Measurements from ENCODE around the gene MAP4K1.

The MAP4K1 gene

DNA sequence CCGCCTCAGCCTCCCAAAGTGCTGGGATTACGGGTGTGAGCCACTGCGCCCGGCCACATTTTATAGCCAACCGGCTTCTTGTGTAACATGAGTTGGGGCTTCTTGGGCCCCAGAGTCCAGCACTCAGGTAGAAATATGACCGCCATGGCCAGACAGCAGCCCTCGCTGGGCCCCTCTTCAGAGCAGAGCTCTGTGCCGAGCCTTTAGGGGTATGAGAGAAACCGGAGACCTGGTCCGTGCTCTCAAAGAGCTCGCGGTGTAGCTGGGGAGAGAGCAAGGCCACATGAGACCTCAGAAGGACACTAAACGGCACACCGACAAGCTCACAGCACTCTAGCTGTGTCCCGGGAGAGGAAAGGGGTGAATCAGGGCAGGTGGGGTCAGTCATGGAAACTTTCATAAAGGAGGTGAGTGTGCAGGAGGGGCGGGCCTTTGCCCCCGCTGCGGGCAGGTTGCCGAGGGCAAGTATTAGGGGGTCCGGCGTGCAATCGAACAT is 45.5 kb upstream of the MAP4K1 start:
- FAIRE-seq (no peak), DNase-seq (ENCODE audit: insufficient read length, low spot score) (no peak)

DNA sequence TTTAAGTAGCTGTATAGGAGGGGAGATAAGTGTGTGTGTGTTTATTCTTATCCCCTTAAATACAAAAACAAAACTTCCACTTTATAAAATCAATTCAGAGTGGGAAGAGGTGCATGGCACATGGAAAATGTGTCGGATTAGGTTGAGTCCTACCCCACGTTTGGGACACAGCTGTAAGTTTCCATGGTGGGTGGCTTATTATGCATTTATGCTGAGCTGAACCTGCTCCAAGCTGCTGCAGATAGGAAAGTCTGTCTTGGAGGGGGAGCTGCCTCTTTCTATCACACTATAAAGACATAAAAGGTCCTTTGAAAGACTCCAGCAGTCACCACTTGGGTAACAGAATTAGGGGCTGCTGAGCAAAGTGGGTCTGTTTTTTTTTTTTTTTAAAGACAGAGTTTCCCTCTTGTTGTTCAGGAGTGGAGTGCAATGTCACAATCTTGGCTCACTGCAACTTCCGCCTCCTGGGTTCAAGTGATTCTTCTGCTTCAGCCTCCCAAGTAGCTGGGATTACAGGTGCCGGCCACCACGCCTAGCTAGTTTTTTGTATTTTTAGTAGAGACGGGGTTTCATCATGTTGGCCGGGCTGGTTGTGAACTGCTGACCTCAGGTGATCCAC is 44.9 kb upstream of the MAP4K1 start:
- TF ChIP-seq, protein P1, sequence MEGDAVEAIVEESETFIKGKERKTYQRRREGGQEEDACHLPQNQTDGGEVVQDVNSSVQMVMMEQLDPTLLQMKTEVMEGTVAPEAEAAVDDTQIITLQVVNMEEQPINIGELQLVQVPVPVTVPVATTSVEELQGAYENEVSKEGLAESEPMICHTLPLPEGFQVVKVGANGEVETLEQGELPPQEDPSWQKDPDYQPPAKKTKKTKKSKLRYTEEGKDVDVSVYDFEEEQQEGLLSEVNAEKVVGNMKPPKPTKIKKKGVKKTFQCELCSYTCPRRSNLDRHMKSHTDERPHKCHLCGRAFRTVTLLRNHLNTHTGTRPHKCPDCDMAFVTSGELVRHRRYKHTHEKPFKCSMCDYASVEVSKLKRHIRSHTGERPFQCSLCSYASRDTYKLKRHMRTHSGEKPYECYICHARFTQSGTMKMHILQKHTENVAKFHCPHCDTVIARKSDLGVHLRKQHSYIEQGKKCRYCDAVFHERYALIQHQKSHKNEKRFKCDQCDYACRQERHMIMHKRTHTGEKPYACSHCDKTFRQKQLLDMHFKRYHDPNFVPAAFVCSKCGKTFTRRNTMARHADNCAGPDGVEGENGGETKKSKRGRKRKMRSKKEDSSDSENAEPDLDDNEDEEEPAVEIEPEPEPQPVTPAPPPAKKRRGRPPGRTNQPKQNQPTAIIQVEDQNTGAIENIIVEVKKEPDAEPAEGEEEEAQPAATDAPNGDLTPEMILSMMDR (IDR thresholded peaks at IDR 0.05; ENCODE audit: insufficient read depth, missing control alignments): no peak
- DNase-seq (ENCODE audit: insufficient read length, low spot score) (no peak), FAIRE-seq (no peak)

More for the DNA sequence above, 45.5 kb upstream of the MAP4K1 start:
- TF ChIP-seq, protein P1 (IDR thresholded peaks at IDR 0.05; ENCODE audit: insufficient read depth, missing control alignments): no peak

DNA sequence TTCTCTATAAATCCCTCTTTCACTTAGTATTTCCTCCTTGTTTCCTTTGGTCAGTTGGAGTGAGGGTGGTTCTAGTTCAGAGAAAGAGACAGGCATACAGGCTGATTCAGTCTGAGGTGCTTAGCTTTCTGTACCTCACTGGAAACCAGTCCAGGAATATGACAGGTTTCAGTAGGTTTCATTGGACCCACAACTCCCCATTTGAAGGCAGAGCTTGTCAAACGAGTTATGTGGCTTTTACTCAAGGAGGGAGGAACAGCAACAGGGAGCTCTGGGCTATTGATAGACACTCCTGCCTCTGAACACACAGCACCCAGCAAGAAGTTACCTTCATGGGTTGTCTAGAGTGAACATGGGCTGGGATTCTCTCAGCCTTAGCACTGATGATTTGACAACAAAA is 44.2 kb upstream of the MAP4K1 start:
- TF ChIP-seq, protein P1 (IDR thresholded peaks at IDR 0.05; ENCODE audit: insufficient read depth, missing control alignments): no peak
- no peak for DNase-seq (ENCODE audit: insufficient read length, low spot score)
- FAIRE-seq: no peak

DNA sequence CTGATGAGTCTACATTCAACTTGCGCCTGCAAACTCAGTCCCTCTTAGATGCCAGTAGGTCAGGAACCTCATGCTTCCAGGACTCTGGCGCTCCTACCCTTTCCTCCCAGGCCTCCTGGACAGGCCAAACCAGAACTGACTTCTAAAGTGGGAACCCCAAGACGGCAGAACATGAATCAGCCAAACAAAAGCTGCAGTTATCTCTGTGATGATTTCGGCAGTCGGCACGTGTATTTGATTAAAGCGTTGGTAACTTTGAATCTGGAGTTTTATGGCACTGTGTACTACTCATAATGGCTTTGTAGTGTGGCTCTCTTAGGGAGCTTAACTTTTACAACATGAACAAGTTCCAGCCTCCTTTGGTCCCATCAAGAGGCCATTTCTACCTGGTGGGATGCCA is 43.4 kb upstream of the MAP4K1 start:
- TF ChIP-seq, protein P1 (IDR thresholded peaks at IDR 0.05; ENCODE audit: insufficient read depth, missing control alignments): no peak
- FAIRE-seq (no peak), DNase-seq (ENCODE audit: insufficient read length, low spot score) (no peak)

DNA sequence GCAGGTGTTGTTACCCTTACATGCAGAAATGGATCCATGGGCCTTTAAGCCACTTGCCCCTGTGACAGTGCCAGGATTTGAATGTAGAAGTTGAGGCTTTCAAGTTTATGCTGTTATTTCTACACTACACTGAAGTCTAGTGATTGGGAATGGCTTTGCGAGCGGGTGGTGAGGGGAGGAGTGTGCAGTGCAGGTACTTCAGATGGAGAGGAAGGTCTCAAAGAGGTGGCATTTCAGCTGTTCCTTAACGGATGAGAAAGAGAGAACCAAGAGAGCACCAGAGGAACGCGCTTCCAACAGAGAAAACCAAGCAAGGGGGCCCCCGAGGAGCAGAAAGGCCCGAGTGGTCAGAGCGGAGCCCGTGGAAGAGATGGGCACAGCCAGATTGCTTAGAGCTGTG is 43.0 kb upstream of the MAP4K1 start:
- DNase-seq (ENCODE audit: insufficient read length, low spot score): no peak
- TF ChIP-seq, protein P1 (IDR thresholded peaks at IDR 0.05; ENCODE audit: insufficient read depth, missing control alignments): no peak
- FAIRE-seq: no peak

DNA sequence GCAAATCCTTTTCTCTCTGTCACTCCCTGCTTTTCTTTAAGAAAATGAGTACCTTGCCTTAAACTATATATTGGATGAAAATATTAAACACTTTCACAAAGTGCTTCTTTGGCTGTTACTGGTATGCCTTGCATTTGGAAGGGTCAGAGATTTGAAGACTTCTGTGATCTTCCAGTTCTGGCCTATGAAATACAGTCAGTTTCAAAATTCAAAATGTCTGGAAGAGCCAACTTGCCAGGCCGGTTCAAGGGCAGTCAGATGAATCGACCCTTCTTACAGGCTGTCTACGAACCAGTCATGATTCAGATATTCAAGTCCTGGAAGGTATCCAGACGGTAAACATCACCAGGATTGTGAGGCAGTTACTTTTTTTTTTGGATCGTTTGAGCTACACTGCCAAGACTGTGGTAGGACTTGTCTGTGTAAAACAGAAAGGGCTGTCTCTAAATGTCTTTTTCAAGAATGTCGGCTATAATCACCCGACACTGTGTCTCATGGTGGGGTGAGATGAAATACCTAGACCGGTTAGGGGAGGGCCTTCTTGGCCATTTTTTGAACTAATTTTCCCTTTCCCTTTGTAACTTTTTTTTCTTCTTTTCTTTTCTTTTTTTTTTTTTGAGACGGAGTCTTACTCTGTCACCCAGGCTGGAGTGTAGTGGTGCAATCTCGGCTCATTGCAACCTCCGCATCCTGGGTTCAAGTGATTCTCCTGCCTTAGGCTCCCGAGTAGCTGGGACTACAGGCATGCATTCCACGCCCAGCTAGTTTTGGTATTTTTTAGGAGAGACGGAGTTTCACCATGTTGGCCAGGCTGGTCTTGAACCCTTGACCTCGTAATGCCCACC is 40.9 kb upstream of the MAP4K1 start:
- TF ChIP-seq, protein P1 (IDR thresholded peaks at IDR 0.05; ENCODE audit: insufficient read depth, missing control alignments): no peak
- DNase-seq (ENCODE audit: insufficient read length, low spot score) (no peak), FAIRE-seq (no peak)

Data from D721Med (cell line).